GM12878 (cell line): ENCODE measurements around the gene PLEKHF1. TPM values are rescaled to one million over a fixed set of nuclear protein-coding genes. Genes with fewer than 3 reads are reported as not detected.

Experiments
- ATAC-seq: fragments of 200-7000 bp; cut with Tn5 transposase; 3 replicates; pipeline ENCODE4 v1.9.1; 2020; ENCODE audit warnings: mild to moderate bottlenecking, moderate library complexity
- BruUV-seq: library from RNA; stranded (reverse); fragments of 400-500 nt; replicated peaks from 2 replicates; lab custom pipeline; 2021; lab: Mats Ljungman, UMichigan
- CTCF ChIA-PET: fragments of 300-600 bp; sonication (Branson Sonifier 250); formaldehyde crosslinking; extraction: SDS; loops from one replicate; lab custom pipeline; 2021; ENCODE audit warnings: inconsistent platforms; lab: Yijun Ruan, JAX
- POLR2A ChIA-PET: fragments of 350-600 bp; formaldehyde crosslinking; extraction: SDS; loops from one replicate; lab custom pipeline; 2021; ENCODE audit warnings: inconsistent platforms; lab: Charles Lee
- RAD21 ChIA-PET: fragments of 300-600 bp; sonication (Branson Sonifier 250); formaldehyde crosslinking; loops from one replicate; lab custom pipeline; 2023; ENCODE audit warnings: antibody characterized with exemption; ENCODE audit not compliant: unreplicated experiment; lab: Charles Lee
- SMC1A ChIA-PET: fragments of 300-600 bp; sonication (Branson Sonifier 250); formaldehyde crosslinking; loops from one replicate; lab custom pipeline; 2023; ENCODE audit not compliant: unreplicated experiment, uncharacterized antibody; lab: Charles Lee
- DNase-seq: peaks from one replicate; pipeline ENCODE4 v3.0.0-alpha.2; 2011; ENCODE audit warnings: low read depth, low spot score
- FAIRE-seq: peaks from 3 replicates; lab custom pipeline; 2011; peaks lifted over from hg19 to GRCh38; lab: Jason Lieb, UNC
- H2AFZ ChIP-seq: 2 replicates; pipeline ENCODE4 v1.6.0; 2011; ENCODE audit warnings: low read depth, low read length, control low read depth; ENCODE audit not compliant: control insufficient read depth
- H3K27ac ChIP-seq: 2 replicates; pipeline ENCODE4 v1.5.1; 2011; ENCODE audit warnings: control low read depth; ENCODE audit not compliant: control insufficient read depth, insufficient read depth
- H3K27me3 ChIP-seq, 2 experiments: replicated peaks in 1 of 2; 2 replicates each; pipeline versions ENCODE4 v1.6.0 to v1.6.1; 2011; ENCODE audit warnings: low read length in 1 of 2; ENCODE audit not compliant: control insufficient read depth in 2 of 2, insufficient read depth in 2 of 2
- H3K36me3 ChIP-seq, 2 experiments: 2 replicates each; pipeline ENCODE4 v1.5.1; 2011; ENCODE audit warnings: low read length in 1 of 2; ENCODE audit not compliant: control insufficient read depth in 2 of 2, insufficient read depth in 2 of 2
- H3K4me1 ChIP-seq: 2 replicates; pipeline ENCODE4 v1.6.1; 2011; ENCODE audit warnings: mild to moderate bottlenecking, low read length, moderate library complexity, mixed read lengths; ENCODE audit not compliant: control insufficient read depth, insufficient read depth
- H3K4me2 ChIP-seq: 2 replicates; pipeline ENCODE4 v1.6.0; 2011; ENCODE audit warnings: control low read depth; ENCODE audit not compliant: control insufficient read depth, insufficient read depth
- H3K4me3 ChIP-seq: fragments of 200-600 bp; sonication (generic); 2 replicates; pipeline ENCODE4 v1.5.1; 2016
- H3K79me2 ChIP-seq: 2 replicates; pipeline ENCODE4 v1.6.0; 2011; ENCODE audit warnings: low read length; ENCODE audit not compliant: control insufficient read depth, insufficient read depth
- H3K9ac ChIP-seq: 2 replicates; pipeline ENCODE4 v1.8.0; 2011; ENCODE audit warnings: low read length, control low read depth, mixed read lengths; ENCODE audit not compliant: control insufficient read depth, insufficient read depth
- H3K9me3 ChIP-seq: replicated peaks from 3 replicates; pipeline ENCODE4 v1.5.1; 2011; ENCODE audit warnings: mild to moderate bottlenecking, low read length; ENCODE audit not compliant: control insufficient read depth, insufficient read depth
- H4K20me1 ChIP-seq: 2 replicates; pipeline ENCODE4 v1.6.0; 2011; ENCODE audit not compliant: control insufficient read depth, insufficient read depth
- BCL3 ChIP-seq: IDR thresholded peaks from 2 replicates; pipeline ENCODE4 v1.6.1; 2011; ENCODE audit warnings: borderline replicate concordance, low read depth, mild to moderate bottlenecking, moderate library complexity, low read length; ENCODE audit not compliant: insufficient read depth, poor library complexity, severe bottlenecking
- BCLAF1 ChIP-seq: fragments of 450-650 bp; IDR thresholded peaks from 2 replicates; pipeline ENCODE4 v1.6.1; 2017; ENCODE audit warnings: antibody characterized with exemption, mild to moderate bottlenecking, moderate library complexity
- BMI1 ChIP-seq: fragments of 450-650 bp; IDR thresholded peaks from 2 replicates; pipeline ENCODE4 v1.6.1; 2016; ENCODE audit warnings: mild to moderate bottlenecking, moderate library complexity, borderline replicate concordance
- CBFB ChIP-seq: IDR thresholded peaks from 2 replicates; pipeline ENCODE4 v1.6.1; 2016; ENCODE audit warnings: antibody characterized with exemption, low read depth
- DPF2 ChIP-seq: fragments of 450-650 bp; IDR thresholded peaks from 2 replicates; pipeline ENCODE4 v1.6.1; 2017; ENCODE audit warnings: mild to moderate bottlenecking
- E4F1 ChIP-seq: fragments of 450-650 bp; IDR thresholded peaks from 2 replicates; pipeline ENCODE4 v1.6.1; 2018; ENCODE audit warnings: borderline replicate concordance, mild to moderate bottlenecking; ENCODE audit not compliant: partially characterized antibody
- LARP7 ChIP-seq: fragments of 450-650 bp; IDR thresholded peaks from 2 replicates; pipeline ENCODE4 v1.6.1; 2017; ENCODE audit warnings: mild to moderate bottlenecking
- NFIC ChIP-seq: IDR thresholded peaks from 2 replicates; pipeline ENCODE4 v1.6.1; 2012; ENCODE audit warnings: low read depth, mild to moderate bottlenecking, inconsistent platforms, low read length, moderate library complexity
- WGBS: methylation state at CpG from one replicate; pipeline ENCODE4 v1.1.6; 2016; ENCODE audit warnings: low lambda C conversion rate; ENCODE audit not compliant: insufficient replicate concordance, insufficient coverage; ENCODE audit errors: missing lambda C conversion rate; 5-methylcytosine and 5-hydroxymethylcytosine counted together
- in situ Hi-C: fragments of 300-500 bp; cut with MboI; formaldehyde crosslinking; loops from 9 replicates; pipeline ENCODE4 v1.14.3; 2018; ENCODE audit warnings: mixed read lengths
- intact Hi-C: fragments of 100-400 bp; cut with micrococcal nuclease; formaldehyde crosslinking; loops from one replicate; pipeline ENCODE4 v1.14.2; 2022; ENCODE audit not compliant: unreplicated experiment
- polyA plus RNA-seq, 11 experiments: library from polyadenylated mRNA; depleted of rRNA in 4 of 11; unstranded in 6 of 11; stranded (reverse) in 5 of 11; fragments of >200 nt; fragmentation: Nextera tagmentation in 4 of 11; fragmentation: Illumina TruSeq in 1 of 11; extraction: Ambion mirVana in 4 of 11; extraction: Trizol in 1 of 11; gene quantifications; 1 replicate in 1 of 11; 2 replicates in 10 of 11; pipeline versions ENCODE4 v1.2.1 to v1.2.3, GENCODE V29; 2011 to 2016; ENCODE audit warnings: inconsistent platforms in 2 of 11, missing spikeins in 2 of 11, low read depth in 1 of 11
- total RNA-seq, 4 experiments: library from RNA; depleted of rRNA in 3 of 4; stranded (reverse); fragments of >200 nt in 3 of 4; fragmentation: Illumina TruSeq in 1 of 4; extraction: Trizol in 1 of 4; gene quantifications; 2 replicates each; pipeline versions ENCODE4 v1.2.1 to v1.2.3, GENCODE V29; 2013 to 2021

PLEKHF1 gene
- total and polyA plus RNA-seq, 10 of the 15 experiments (the other 5 are each of a cell fraction or from before 2014, with no cell fraction given): 0.10 to 20.3 (median 15.3) TPM

GRCh38 chr19:29683009-29683408, 17.7 kb downstream of the PLEKHF1 start (continued):
- TF ChIP-seq BCL3: no peak
- TF ChIP-seq NFIC: no peak
- no peak for TF ChIP-seq CBFB

GRCh38 chr19:29685326-29685725, 20.1 kb downstream of the PLEKHF1 start:
- RAD21 ChIA-PET: interaction anchor here (1.6 kb wide), 1 partner anchor 74 kb away, joined by 3 read pairs; no protein-coding TSS in a partner anchor
- intact Hi-C loops: no loop called here
- FAIRE-seq: no peak

More at GRCh38 chr19:29685326-29685725, 20.1 kb downstream of the PLEKHF1 start:
- H2AFZ ChIP-seq: no peak overlapping the region
- WGBS: 89% methylated on average over 7 of the region's 7 CpGs
- no peak overlapping the region for H3K9ac ChIP-seq
- ChIA-PET POLR2A (interaction anchor here (0.6 kb wide), 1 partner anchor 76 kb away, joined by 3 read pairs; no protein-coding TSS in a partner anchor), SMC1A (interaction anchor here (1.1 to 1.4 kb wide), 3 partner anchors 18 to 66 kb away, joined by 4 to 5 read pairs (median 4); no protein-coding TSS in a partner anchor), CTCF (interaction anchor here (0.8 to 2.2 kb wide), 6 partner anchors 9 to 74 kb away, joined by 3 to 9 read pairs (median 4); partner anchors contain the start of gene PLEKHF1)
- no peak for DNase-seq
- H4K20me1 ChIP-seq: no peaks in the 10 kb centered on the region
- in situ Hi-C loops: no loop called here
- no peaks in the 10 kb centered on the region for H3K36me3 ChIP-seq
- H3K9me3 ChIP-seq: no peaks in the 10 kb centered on the region; the same call in 2 of the 3 replicates
- H3K4me2 ChIP-seq: no peak overlapping the region
- peaks cover 7% of the 10 kb centered on the region for H3K4me1 ChIP-seq
- no TSS peak for BruUV-seq
- no peak overlapping the region for H3K27ac ChIP-seq
- H3K4me3 ChIP-seq: no peak overlapping the region
- TF ChIP-seq LARP7 (no peak), BCLAF1 (no peak), DPF2 (no peak), E4F1 (no peak), BMI1 (no peak)
- TF ChIP-seq, all 136 proteins: peak for 0
- Histone ChIP-seq H3K27me3 (no peaks in the 10 kb centered on the region), H3K79me2 (no peaks in the 10 kb centered on the region)
- no peak for ATAC-seq
